DOHH2 (cell line): ENCODE data around the gene CDH4.

Experiments used
- CTCF ChIP-seq: fragments of 200-600 bp; sonication (generic); IDR thresholded peaks from one replicate; pipeline ENCODE4 v1.5.1; 2014; ENCODE audit warnings: antibody characterized with exemption, mild to moderate bottlenecking, low read depth, low read length; ENCODE audit not compliant: poor library complexity, severe bottlenecking
- EZH2phosphoT487 ChIP-seq: fragments of 200-600 bp; sonication (generic); IDR thresholded peaks from 2 replicates; pipeline ENCODE4 v1.6.1; 2017; ENCODE audit warnings: borderline replicate concordance, mild to moderate bottlenecking, antibody characterized with exemption, low read length, moderate library complexity, mixed read lengths

GRCh38 chr20:61521687-61522420 lies 269.8 kb downstream of the CDH4 start:
- TF ChIP-seq CTCF (no peak), EZH2phosphoT487 (no peak)
